Epidermal melanocyte (primary cell): Measurements from ENCODE around the gene ZC3H4.
A peak's percentile ranks its signal among the peaks of the same experiment; 100 is the strongest.
"Not testable (repeated sequence)": the region's sequence is repeated elsewhere in the genome, so short reads cannot be mapped to it uniquely, and the experiment has no call there.

Source experiments
- DNase-seq: peaks from one replicate; pipeline ENCODE4 v3.0.0; 2011; ENCODE audit warnings: low spot score; ENCODE audit not compliant: insufficient read length

ZC3H4 gene

GRCh38 chr19:47112997-47113849, at the start of gene ZC3H4:
Gene ZC3H4 (minus strand): TSS chr19:47113776. CDS start chr19:47112584, 1,192 bp downstream.
- DNase-seq = peak; percentile 88

- peak; percentile 54 for DNase-seq
Measured at GRCh38 chr19:47161876-47162489, 48.4 kb upstream of the ZC3H4 start.

- DNase-seq = no peak
Measured at GRCh38 chr19:47158879-47159503, 45.4 kb upstream of the ZC3H4 start.

- no peak for DNase-seq
Measured at GRCh38 chr19:47158367-47158791, 44.8 kb upstream of the ZC3H4 start.

- DNase-seq = peak; percentile 78
Measured at GRCh38 chr19:47157431-47158321, 44.1 kb upstream of the ZC3H4 start.

- DNase-seq = no peak
Measured at GRCh38 chr19:47156861-47157430, 43.4 kb upstream of the ZC3H4 start.

GRCh38 chr19:47155148-47155547, 41.6 kb upstream of the ZC3H4 start:
- no peak for DNase-seq

- no peak for DNase-seq
Measured at GRCh38 chr19:47153266-47153665, 39.7 kb upstream of the ZC3H4 start.

- DNase-seq = no peak
Measured at GRCh38 chr19:47152632-47153031, 39.1 kb upstream of the ZC3H4 start.

- DNase-seq = no peak
Measured at GRCh38 chr19:47152205-47152604, 38.6 kb upstream of the ZC3H4 start.

- DNase-seq = no peak
Measured at GRCh38 chr19:47151627-47152026, 38.1 kb upstream of the ZC3H4 start.

GRCh38 chr19:47146920-47147319, 33.3 kb upstream of the ZC3H4 start:
- no peak for DNase-seq

- no peak for DNase-seq
Measured at GRCh38 chr19:47145639-47146486, 32.3 kb upstream of the ZC3H4 start.

GRCh38 chr19:47144630-47145029, 31.1 kb upstream of the ZC3H4 start:
- DNase-seq = no peak

GRCh38 chr19:47143322-47144073, 29.9 kb upstream of the ZC3H4 start:
- no peak for DNase-seq

- no peak for DNase-seq
Measured at GRCh38 chr19:47142779-47143178, 29.2 kb upstream of the ZC3H4 start.

- DNase-seq = no peak
Measured at GRCh38 chr19:47141695-47142094, 28.1 kb upstream of the ZC3H4 start.

- DNase-seq = not testable (repeated sequence)
Measured at GRCh38 chr19:47141252-47141651, 27.7 kb upstream of the ZC3H4 start.

GRCh38 chr19:47135156-47135555, 21.6 kb upstream of the ZC3H4 start:
- DNase-seq = no peak
